ENCODE measurements around the gene AIFM2.

GRCh38 chr10:70145166-70145665 lies 12.6 kb upstream of the AIFM2 start:
- TF ChIP-seq, protein P1, sequence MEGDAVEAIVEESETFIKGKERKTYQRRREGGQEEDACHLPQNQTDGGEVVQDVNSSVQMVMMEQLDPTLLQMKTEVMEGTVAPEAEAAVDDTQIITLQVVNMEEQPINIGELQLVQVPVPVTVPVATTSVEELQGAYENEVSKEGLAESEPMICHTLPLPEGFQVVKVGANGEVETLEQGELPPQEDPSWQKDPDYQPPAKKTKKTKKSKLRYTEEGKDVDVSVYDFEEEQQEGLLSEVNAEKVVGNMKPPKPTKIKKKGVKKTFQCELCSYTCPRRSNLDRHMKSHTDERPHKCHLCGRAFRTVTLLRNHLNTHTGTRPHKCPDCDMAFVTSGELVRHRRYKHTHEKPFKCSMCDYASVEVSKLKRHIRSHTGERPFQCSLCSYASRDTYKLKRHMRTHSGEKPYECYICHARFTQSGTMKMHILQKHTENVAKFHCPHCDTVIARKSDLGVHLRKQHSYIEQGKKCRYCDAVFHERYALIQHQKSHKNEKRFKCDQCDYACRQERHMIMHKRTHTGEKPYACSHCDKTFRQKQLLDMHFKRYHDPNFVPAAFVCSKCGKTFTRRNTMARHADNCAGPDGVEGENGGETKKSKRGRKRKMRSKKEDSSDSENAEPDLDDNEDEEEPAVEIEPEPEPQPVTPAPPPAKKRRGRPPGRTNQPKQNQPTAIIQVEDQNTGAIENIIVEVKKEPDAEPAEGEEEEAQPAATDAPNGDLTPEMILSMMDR (conservative IDR thresholded peaks at IDR 0.05 in 1 of 2, IDR thresholded peaks at IDR 0.05 in 1 of 2; ENCODE audit: low read depth in 1 of 2, low read length in 2 of 2) = no peak
- no peak for TF ChIP-seq EZH2 (IDR thresholded peaks at IDR 0.05; ENCODE audit: low read length, missing control alignments)
